K562 (cell line): ENCODE measurements around the gene BIRC6. TPM values are rescaled to one million over a fixed set of nuclear protein-coding genes. Genes with fewer than 3 reads are reported as not detected.

ENCODE experiments used
- ATAC-seq: fragments of 200-7000 bp; cut with Tn5 transposase; 3 replicates; pipeline ENCODE4 v1.9.1; 2020; ENCODE audit warnings: moderate library complexity
- BruUV-seq: library from RNA; stranded (reverse); fragments of 400-500 nt; replicated peaks from 2 replicates; lab custom pipeline; 2021; lab: Mats Ljungman, UMichigan
- CTCF ChIA-PET: fragments of 300-600 bp; formaldehyde crosslinking; extraction: SDS; loops from one replicate; lab custom pipeline; 2021; ENCODE audit warnings: low intra/inter-chr PET ratio; lab: Yijun Ruan, JAX
- POLR2A ChIA-PET: fragments of 300-600, 350-650 bp; sonication (Branson Sonifier 250); formaldehyde crosslinking; extraction: SDS; loops from one replicate; lab custom pipeline; 2021; ENCODE audit warnings: antibody characterized with exemption, inconsistent platforms; lab: Yijun Ruan, JAX
- DNase-seq, 4 experiments: peaks; one replicate each; pipeline versions ENCODE4 v3.0.0 to v3.0.0-alpha.2; 2011 to 2018; ENCODE audit warnings: low spot score in 3 of 4, mixed read lengths in 3 of 4; ENCODE audit errors: extremely low read depth in 1 of 4
- FAIRE-seq: peaks from 2 replicates; lab custom pipeline; 2011; peaks lifted over from hg19 to GRCh38; lab: Jason Lieb, UNC
- H2AFZ ChIP-seq: 2 replicates; pipeline ENCODE4 v1.6.0; 2011; ENCODE audit warnings: low read depth, low read length, control low read depth, inconsistent platforms
- H3K27ac ChIP-seq: fragments of 200-600 bp; 3 replicates; pipeline ENCODE4 v1.8.0; 2011; ENCODE audit warnings: low read depth, mild to moderate bottlenecking, control low read depth, inconsistent platforms, low read length, moderate library complexity, mixed read lengths; ENCODE audit errors: extremely low read depth
- H3K27me3 ChIP-seq, 2 experiments: fragments of 300-600 bp in 1 of 2; 2 replicates in 1 of 2; 3 replicates in 1 of 2; pipeline versions ENCODE4 v1.6.0 to v1.8.0; 2011; ENCODE audit warnings: inconsistent platforms in 2 of 2, low read length in 2 of 2, mild to moderate bottlenecking in 1 of 2, mixed read lengths in 1 of 2, moderate library complexity in 1 of 2; ENCODE audit not compliant: control insufficient read depth in 2 of 2, insufficient read depth in 2 of 2
- H3K36me3 ChIP-seq: fragments of 300-600 bp; 3 replicates; pipeline ENCODE4 v1.8.0; 2011; ENCODE audit warnings: mild to moderate bottlenecking, low read length, inconsistent platforms; ENCODE audit not compliant: control insufficient read depth, insufficient read depth
- H3K4me1 ChIP-seq, 2 experiments: fragments of 200-600 bp in 1 of 2; replicated peaks in 1 of 2; 2 replicates in 1 of 2; 3 replicates in 1 of 2; pipeline versions ENCODE4 v1.5.1 to v1.8.0; 2011; ENCODE audit warnings: inconsistent platforms in 2 of 2, low read length in 2 of 2, mild to moderate bottlenecking in 1 of 2, mixed read lengths in 1 of 2, moderate library complexity in 1 of 2; ENCODE audit not compliant: control insufficient read depth in 2 of 2, insufficient read depth in 2 of 2
- H3K4me2 ChIP-seq: 2 replicates; pipeline ENCODE4 v1.6.1; 2011; ENCODE audit warnings: low read length, control low read depth, inconsistent platforms, mixed read lengths; ENCODE audit not compliant: insufficient read depth
- H3K4me3 ChIP-seq: fragments of 200-600 bp; sonication (generic), shearing (Covaris generic); 2 replicates; pipeline ENCODE4 v1.5.1; 2016; ENCODE audit warnings: control low read depth, inconsistent platforms
- H3K79me2 ChIP-seq: fragments of 200-600 bp; 3 replicates; pipeline ENCODE4 v1.8.0; 2011; ENCODE audit warnings: low read length, inconsistent platforms; ENCODE audit not compliant: control insufficient read depth, insufficient read depth
- H3K9ac ChIP-seq, 2 experiments: 2 replicates each; pipeline versions ENCODE4 v1.6.0 to v1.6.1; 2011; ENCODE audit warnings: low read depth in 2 of 2, low read length in 2 of 2, control low read depth in 1 of 2, inconsistent platforms in 1 of 2, mild to moderate bottlenecking in 1 of 2, mixed read lengths in 1 of 2; ENCODE audit not compliant: insufficient read depth in 1 of 2
- H3K9me1 ChIP-seq: one replicate; pipeline ENCODE4 v1.6.0; 2011; ENCODE audit warnings: inconsistent platforms, mild to moderate bottlenecking, low read length, moderate library complexity; ENCODE audit not compliant: control insufficient read depth, insufficient read depth
- H3K9me3 ChIP-seq: replicated peaks from 2 replicates; pipeline ENCODE4 v1.5.1; 2011; ENCODE audit warnings: low read depth, low read length, inconsistent platforms; ENCODE audit not compliant: control insufficient read depth, insufficient read depth
- H4K20me1 ChIP-seq: replicated peaks from 2 replicates; pipeline ENCODE4 v1.6.1; 2011; ENCODE audit warnings: low read length, inconsistent platforms, mixed read lengths; ENCODE audit not compliant: control insufficient read depth, insufficient read depth
- CAMTA2 ChIP-seq: fragments of 250-450 bp; sonication (Bioruptor Pico); conservative IDR thresholded peaks from 2 replicates; pipeline ENCODE4 v1.5.1; 2022
- CBX8 ChIP-seq: fragments of 200-600 bp; sonication (generic); IDR thresholded peaks from 2 replicates; pipeline ENCODE4 v1.6.1; 2012; ENCODE audit warnings: borderline replicate concordance, mixed run types, low read depth, mild to moderate bottlenecking, moderate library complexity, mixed read lengths, low read length, control low read depth, inconsistent platforms; ENCODE audit not compliant: poor library complexity, severe bottlenecking; ENCODE audit errors: extremely low read depth
- HNRNPK ChIP-seq: fragments of 200-400 bp; formaldehyde crosslinking; IDR thresholded peaks from one replicate; pipeline ENCODE4 v1.6.1; 2018; ENCODE audit warnings: mild to moderate bottlenecking, low read depth, low read length; ENCODE audit not compliant: poor library complexity, severe bottlenecking
- PCBP1 ChIP-seq: fragments of 200-400 bp; formaldehyde crosslinking; IDR thresholded peaks from 2 replicates; pipeline ENCODE4 v1.6.1; 2018; ENCODE audit warnings: mild to moderate bottlenecking, low read depth, low read length; ENCODE audit not compliant: poor library complexity, severe bottlenecking
- PCBP2 ChIP-seq: fragments of 200-400 bp; formaldehyde crosslinking; IDR thresholded peaks from 2 replicates; pipeline ENCODE4 v1.6.1; 2018; ENCODE audit warnings: low read length, low read depth, mild to moderate bottlenecking, moderate library complexity; ENCODE audit not compliant: poor library complexity, severe bottlenecking
- RB1 ChIP-seq: fragments of 450-650 bp; IDR thresholded peaks from 2 replicates; pipeline ENCODE4 v1.6.1; 2017; ENCODE audit warnings: low read depth, mild to moderate bottlenecking
- WGBS: fragments of 100-300 bp; shearing (Covaris generic); methylation state at CpG from one replicate; pipeline ENCODE4 v1.1.6; 2016; ENCODE audit warnings: low coverage, mixed read lengths; ENCODE audit not compliant: insufficient coverage; ENCODE audit errors: missing lambda C conversion rate; 5-methylcytosine and 5-hydroxymethylcytosine counted together
- in situ Hi-C: fragments of 300-500 bp; cut with MboI; formaldehyde crosslinking; loops from 4 replicates; pipeline ENCODE4 v1.15.0; 2018; ENCODE audit warnings: inconsistent platforms, mixed read lengths
- intact Hi-C: fragments of 100-400 bp; cut with micrococcal nuclease; formaldehyde crosslinking; loops from 2 replicates; pipeline ENCODE4 v1.14.2; 2022
- microRNA counts: library from miRNA; unstranded; fragments of <30 nt; microRNA quantifications from one replicate; lab custom pipeline; 2016
- microRNA-seq: library from miRNA; unstranded; fragments of <30 nt; microRNA quantifications from one replicate; pipeline ENCODE4, GENCODE V29; 2018; ENCODE audit warnings: borderline microRNAs expressed
- polyA plus RNA-seq, 8 experiments: library from polyadenylated mRNA; depleted of rRNA in 4 of 8; stranded (reverse) in 5 of 8; unstranded in 3 of 8; fragments of >200 nt; fragmentation: Nextera tagmentation in 2 of 8; fragmentation: Illumina TruSeq in 1 of 8; extraction: Ambion mirVana in 2 of 8; extraction: Trizol in 1 of 8; gene quantifications; 2 replicates each; pipeline versions ENCODE4 v1.2.1 to v1.2.3, GENCODE V29; 2011 to 2014; ENCODE audit warnings: inconsistent platforms in 1 of 8, missing spikeins in 1 of 8
- small RNA-seq: library from RNA; depleted of rRNA; stranded (forward); fragments of <200 nt; gene quantifications from one replicate; pipeline ENCODE3, GENCODE V24; 2014
- total RNA-seq, 7 experiments: library from RNA; depleted of rRNA in 6 of 7; stranded (reverse); fragments of >200 nt in 6 of 7; fragmentation: Illumina TruSeq in 2 of 7; extraction: Trizol in 2 of 7; gene quantifications; 2 replicates each; pipeline versions ENCODE4 v1.2.1 to v1.2.3, GENCODE V29; 2011 to 2021; ENCODE audit warnings: low replicate concordance in 1 of 7

BIRC6 gene
- total and polyA plus RNA-seq, 9 of the 15 experiments (the other 6 are each of a cell fraction or from before 2014, with no cell fraction given), result 18.8 to 110 (median 49.8) TPM

- TF ChIP-seq PCBP1 (peak; percentile 64), PCBP2 (peak; percentile 97), HNRNPK (peak; percentile 90), CAMTA2 (no peak), CBX8 (no peak), RB1 (no peak)
- DNase-seq, result no peak
- CTCF ChIA-PET, result interaction anchor here (0.7 kb wide), 1 partner anchor 690 kb away, joined by 4 read pairs; no protein-coding TSS in a partner anchor
- H2AFZ ChIP-seq, result no peak overlapping the region
- H3K4me1 ChIP-seq, result no peaks in the 10 kb centered on the region
- intact Hi-C loops, result no loop called here
- H3K36me3 ChIP-seq, result peaks cover 41% of the 10 kb centered on the region; the same call in 2 of the 3 replicates
- no peaks in the 10 kb centered on the region for H3K9me1 ChIP-seq
- no peaks in the 10 kb centered on the region for H3K79me2 ChIP-seq
- no peak overlapping the region for H3K4me2 ChIP-seq
- POLR2A ChIA-PET, result interaction anchor here (0.6 kb wide), 1 partner anchor 29 kb away, joined by 3 read pairs; no protein-coding TSS in a partner anchor
- ATAC-seq, result no peak
- WGBS, result no CpG with 5 or more reads among the region's 1 CpG
- no peak overlapping the region for H3K9ac ChIP-seq
- no peak overlapping the region for H3K4me3 ChIP-seq
- no peak overlapping the region for H3K27ac ChIP-seq
- in situ Hi-C loops, result no loop called here
- no peaks in the 10 kb centered on the region for H4K20me1 ChIP-seq
- H3K9me3 ChIP-seq, result no peaks in the 10 kb centered on the region
- BruUV-seq, result no TSS peak
- no peak for FAIRE-seq
- H3K27me3 ChIP-seq, result no peaks in the 10 kb centered on the region
Measured at GRCh38 chr2:32668254-32668653, 311.4 kb downstream of the BIRC6 start.

MicroRNAs encoded within 50 kb of the gene (microRNA counts, 767-probe panel; counts per million panel counts)
- microRNA hsa-miR-558 (lab: Ali Mortazavi, UCI), result 1,344 counts per million, percentile 32 among the panel's probes with 10 or more counts

Small RNAs within 50 kb of the gene (microRNA-seq; reads per million reads assigned to microRNA genes)
- gene MIR4765, result 1.0 reads per million, percentile 7 among the genes with 10 or more reads in this experiment
- not detected for gene MIR558

Small RNAs within 50 kb of the gene (small RNA-seq; reads per million reads assigned to genes)
- 0.15 reads per million for gene MIR4765
- not detected for gene MIR558

Other genes with a start within 250 kb of the BIRC6 start
- gene SLC30A6, start 191.2 kb upstream of the BIRC6 start, total RNA-seq (2014; rRNA removed), result 12.1 and 18.1 TPM in 2 replicates
- 31.6 and 32.0 TPM in 2 replicates for gene SLC30A6, start 191.2 kb upstream of the BIRC6 start, total RNA-seq (2014; rRNA removed; fragmentation: Illumina TruSeq; extraction: Trizol)
- 27.3 and 28.5 TPM in 2 replicates for gene SLC30A6, start 191.2 kb upstream of the BIRC6 start, total RNA-seq (2015; rRNA removed; fragmentation: Illumina TruSeq; extraction: Trizol)
- 23.8 and 25.9 TPM in 2 replicates for gene SLC30A6, start 191.2 kb upstream of the BIRC6 start, total RNA-seq (2021)
- gene SLC30A6, start 191.2 kb upstream of the BIRC6 start, polyA plus RNA-seq (2011; rRNA removed), result 36.0 and 42.8 TPM in 2 replicates
- 21.3 and 24.4 TPM in 2 replicates for gene SLC30A6, start 191.2 kb upstream of the BIRC6 start, polyA plus RNA-seq (2014; fragmentation: Illumina TruSeq; extraction: Trizol)
- gene SLC30A6, start 191.2 kb upstream of the BIRC6 start, polyA plus RNA-seq (2014; fragmentation: Nextera tagmentation; extraction: Ambion mirVana), result 10 to 100 TPM; 13.6 to 17.8 TPM
- 14.1 and 17.9 TPM in 2 replicates for gene SLC30A6, start 191.2 kb upstream of the BIRC6 start, polyA plus RNA-seq (2014; rRNA removed)
- gene NLRC4, start 92.1 kb upstream of the BIRC6 start, total RNA-seq (2014; rRNA removed), result 0.08 TPM in 1 of 2 replicates, not detected in the other
- gene NLRC4, start 92.1 kb upstream of the BIRC6 start, total RNA-seq (2014; rRNA removed; fragmentation: Illumina TruSeq; extraction: Trizol), result 0.07 TPM in 1 of 2 replicates, not detected in the other
- 0.04 and 0.14 TPM in 2 replicates for gene NLRC4, start 92.1 kb upstream of the BIRC6 start, total RNA-seq (2015; rRNA removed; fragmentation: Illumina TruSeq; extraction: Trizol)
- gene NLRC4, start 92.1 kb upstream of the BIRC6 start, total RNA-seq (2021), result 0.07 TPM in 1 of 2 replicates, not detected in the other
- gene NLRC4, start 92.1 kb upstream of the BIRC6 start, polyA plus RNA-seq (2011; rRNA removed), result 0.03 and 0.07 TPM in 2 replicates
- gene NLRC4, start 92.1 kb upstream of the BIRC6 start, polyA plus RNA-seq (2014; fragmentation: Illumina TruSeq; extraction: Trizol), result 0.04 TPM in 1 of 2 replicates, not detected in the other
- under 1 TPM; 0.06 to 0.18 TPM for gene NLRC4, start 92.1 kb upstream of the BIRC6 start, polyA plus RNA-seq (2014; fragmentation: Nextera tagmentation; extraction: Ambion mirVana)
- 0.05 TPM in 1 of 2 replicates, not detected in the other for gene NLRC4, start 92.1 kb upstream of the BIRC6 start, polyA plus RNA-seq (2014; rRNA removed)
- gene YIPF4, start 79.1 kb upstream of the BIRC6 start, total RNA-seq (2014; rRNA removed), result 7.0 and 8.6 TPM in 2 replicates
- gene YIPF4, start 79.1 kb upstream of the BIRC6 start, total RNA-seq (2014; rRNA removed; fragmentation: Illumina TruSeq; extraction: Trizol), result 39.6 and 51.0 TPM in 2 replicates
- gene YIPF4, start 79.1 kb upstream of the BIRC6 start, total RNA-seq (2015; rRNA removed; fragmentation: Illumina TruSeq; extraction: Trizol), result 15.3 and 17.5 TPM in 2 replicates
- gene YIPF4, start 79.1 kb upstream of the BIRC6 start, total RNA-seq (2021), result 42.7 and 46.9 TPM in 2 replicates
- 14.6 and 26.5 TPM in 2 replicates for gene YIPF4, start 79.1 kb upstream of the BIRC6 start, polyA plus RNA-seq (2011; rRNA removed)
- 13.1 and 13.9 TPM in 2 replicates for gene YIPF4, start 79.1 kb upstream of the BIRC6 start, polyA plus RNA-seq (2014; fragmentation: Illumina TruSeq; extraction: Trizol)
- gene YIPF4, start 79.1 kb upstream of the BIRC6 start, polyA plus RNA-seq (2014; fragmentation: Nextera tagmentation; extraction: Ambion mirVana), result 1 to 10 TPM; 4.9 to 7.7 TPM
- 25.4 and 26.5 TPM in 2 replicates for gene YIPF4, start 79.1 kb upstream of the BIRC6 start, polyA plus RNA-seq (2014; rRNA removed)